H54 (cell line): ENCODE results near the gene AP1B1.
A peak's percentile ranks its signal among the peaks of the same experiment; 100 is the strongest.
"Not testable (repeated sequence)": the region's sequence is repeated elsewhere in the genome, so short reads cannot be mapped to it uniquely, and the experiment has no call there.

ENCODE experiments used
- DNase-seq: peaks from one replicate; pipeline ENCODE4 v3.0.0; 2011; ENCODE audit warnings: low spot score, mixed read lengths; ENCODE audit not compliant: insufficient read length
- FAIRE-seq: peaks from 3 replicates; lab custom pipeline; 2011; peaks lifted over from hg19 to GRCh38; lab: Jason Lieb, UNC
- POLR2A ChIP-seq: IDR thresholded peaks from 2 replicates; pipeline ENCODE4 v1.6.1; 2011; ENCODE audit warnings: low read depth, mild to moderate bottlenecking, low read length

The AP1B1 gene

DNA sequence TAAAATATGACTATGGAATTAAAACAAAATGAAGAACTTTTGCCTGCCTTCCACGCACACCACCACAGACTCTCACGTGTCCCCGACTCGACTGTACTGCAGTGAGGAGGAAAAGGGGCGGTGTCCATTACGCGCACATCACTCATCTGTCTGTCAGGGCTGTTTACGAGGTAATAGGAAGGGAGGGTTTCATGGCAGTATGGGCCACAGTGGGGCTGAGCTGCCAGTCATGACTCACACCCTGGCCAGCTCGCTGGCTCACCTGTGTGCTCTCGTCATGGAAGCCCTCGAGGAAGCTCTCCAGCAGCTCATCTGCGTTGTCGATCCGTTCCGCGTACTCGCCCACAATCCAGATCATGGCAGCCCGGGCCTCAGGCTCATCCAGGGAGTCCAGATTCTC lies 39.4 kb downstream of the AP1B1 start:
- no peak for FAIRE-seq
- no peak for DNase-seq
- TF ChIP-seq POLR2A = no peak

DNA sequence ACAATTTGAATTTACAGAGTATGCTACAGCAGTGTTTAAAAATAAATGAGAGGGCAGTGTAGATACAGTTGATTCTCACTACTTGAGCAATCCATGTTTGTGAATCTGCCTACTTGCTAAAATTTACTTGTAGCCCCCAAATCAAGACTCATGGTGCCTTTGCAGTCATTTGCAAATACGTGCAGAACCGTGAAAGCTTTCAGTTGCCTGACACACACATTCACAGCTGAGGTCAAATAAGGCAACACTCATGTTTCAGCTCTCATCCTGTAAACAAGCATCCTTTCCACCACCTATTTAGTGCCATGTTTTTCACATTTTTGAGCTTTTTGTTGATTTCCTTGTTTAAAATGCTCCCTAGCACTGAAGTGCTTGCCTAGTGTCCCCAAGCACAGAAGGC lies 40.3 kb downstream of the AP1B1 start:
- no peak for TF ChIP-seq POLR2A
- FAIRE-seq = no peak
- DNase-seq = no peak

DNA sequence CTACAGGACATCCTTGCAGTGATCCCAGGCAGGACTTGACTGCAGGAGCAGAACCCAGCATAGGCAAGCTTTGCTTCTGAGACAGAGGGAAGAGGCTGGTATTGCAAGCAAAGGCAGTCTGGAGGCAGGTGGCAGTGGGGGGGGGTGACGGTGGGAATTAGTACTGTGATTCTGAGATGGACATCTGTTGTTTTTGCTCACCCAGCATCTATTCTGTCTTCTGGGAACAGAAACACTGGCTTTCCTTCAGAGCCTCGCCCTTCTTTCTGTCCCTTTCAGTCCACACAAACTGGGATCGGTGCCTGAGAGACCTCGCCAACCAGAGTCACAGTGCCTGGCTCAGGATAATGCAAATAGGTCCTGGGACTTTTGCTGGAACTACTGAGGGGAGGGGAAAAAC lies 41.7 kb downstream of the AP1B1 start:
- FAIRE-seq (no peak), DNase-seq (no peak)
- TF ChIP-seq POLR2A = no peak

DNA sequence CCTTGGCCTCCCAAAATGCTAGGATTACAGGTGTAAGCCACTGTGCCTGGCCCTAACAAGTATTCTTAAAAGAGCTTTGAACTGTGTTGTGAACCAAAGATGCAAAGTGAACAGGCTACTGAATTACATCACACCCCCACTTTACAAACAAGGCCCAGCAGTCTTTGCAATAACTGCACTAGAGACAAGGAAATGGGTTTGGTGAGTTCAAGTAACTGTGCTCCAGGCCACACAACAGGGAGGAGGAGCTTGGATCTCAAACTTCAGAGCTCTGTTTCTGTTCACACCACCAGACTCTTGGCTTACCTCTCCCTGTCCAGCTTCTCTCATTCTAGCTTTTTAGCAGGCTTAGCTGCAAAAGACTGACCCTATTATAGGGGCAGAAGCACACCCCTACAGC lies 42.4 kb downstream of the AP1B1 start:
- no peak for TF ChIP-seq POLR2A
- FAIRE-seq (no peak), DNase-seq (no peak)

DNA sequence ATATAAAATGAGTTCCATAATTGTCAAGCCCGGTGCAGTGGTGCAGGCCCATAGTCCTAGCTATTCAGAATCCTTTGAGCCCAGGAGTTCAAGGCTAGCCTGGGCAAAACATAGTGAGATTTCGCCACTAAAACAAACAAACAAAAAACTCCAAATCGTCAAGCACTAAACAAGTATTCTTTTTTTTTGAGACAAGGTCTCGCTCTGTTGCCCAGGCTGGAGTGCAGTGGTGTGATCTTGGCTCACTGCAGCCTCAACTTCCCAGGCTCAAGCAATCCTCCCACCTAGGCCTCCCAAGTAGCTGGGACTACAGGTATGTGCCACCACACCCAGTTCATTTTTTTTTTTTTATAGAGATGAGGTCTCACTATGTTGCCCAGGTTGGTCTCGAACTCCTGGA lies 43.5 kb downstream of the AP1B1 start:
- FAIRE-seq, DNase-seq: not testable (repeated sequence)

DNA sequence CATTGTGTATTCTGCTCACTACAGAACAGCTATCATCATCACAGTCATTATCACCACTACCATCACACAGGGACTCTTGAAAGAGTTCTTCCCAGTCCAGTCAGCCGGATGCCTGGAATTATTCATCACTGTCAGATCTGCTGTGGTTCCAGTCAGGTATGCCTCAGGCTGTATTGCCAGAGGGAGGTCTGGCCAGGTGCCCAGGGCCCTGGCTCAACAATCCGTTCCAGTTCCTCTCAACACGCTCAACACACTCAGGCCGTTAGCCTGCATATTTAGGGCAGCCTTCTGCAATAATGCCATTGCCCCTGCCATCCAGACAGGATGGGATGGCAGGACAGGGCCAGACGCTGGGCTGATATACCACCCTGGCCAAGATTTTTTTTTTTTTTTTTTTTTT lies 44.2 kb downstream of the AP1B1 start:
- TF ChIP-seq POLR2A = no peak
- peak; percentile 85 for FAIRE-seq
- peak; percentile 74 for DNase-seq

DNA sequence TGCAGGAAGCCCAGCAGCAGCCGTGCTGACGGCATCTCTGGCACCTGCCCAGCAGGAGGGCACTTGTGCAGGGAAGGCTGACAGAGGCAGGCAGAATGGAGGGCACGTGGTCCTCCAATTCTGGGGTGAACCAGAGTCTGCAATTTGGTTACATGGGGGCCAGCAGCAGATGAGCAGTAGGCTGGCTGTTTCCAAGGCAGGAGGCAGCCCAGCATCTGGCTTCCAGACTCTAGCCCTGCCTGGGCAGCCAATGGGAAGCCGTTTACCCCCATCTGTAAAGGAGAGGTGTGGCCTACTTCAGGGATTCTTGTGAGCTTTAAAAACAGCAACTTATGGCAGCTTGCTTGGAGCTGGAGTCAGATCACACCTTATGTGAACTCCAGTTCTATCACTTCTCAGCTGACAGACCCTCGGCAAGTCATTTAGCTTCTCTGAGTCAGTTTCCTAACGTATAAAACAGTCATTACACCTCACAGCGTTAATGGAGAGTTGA lies 45.0 kb downstream of the AP1B1 start:
- TF ChIP-seq POLR2A = no peak
- DNase-seq (peak; percentile 52), FAIRE-seq (no peak)

DNA sequence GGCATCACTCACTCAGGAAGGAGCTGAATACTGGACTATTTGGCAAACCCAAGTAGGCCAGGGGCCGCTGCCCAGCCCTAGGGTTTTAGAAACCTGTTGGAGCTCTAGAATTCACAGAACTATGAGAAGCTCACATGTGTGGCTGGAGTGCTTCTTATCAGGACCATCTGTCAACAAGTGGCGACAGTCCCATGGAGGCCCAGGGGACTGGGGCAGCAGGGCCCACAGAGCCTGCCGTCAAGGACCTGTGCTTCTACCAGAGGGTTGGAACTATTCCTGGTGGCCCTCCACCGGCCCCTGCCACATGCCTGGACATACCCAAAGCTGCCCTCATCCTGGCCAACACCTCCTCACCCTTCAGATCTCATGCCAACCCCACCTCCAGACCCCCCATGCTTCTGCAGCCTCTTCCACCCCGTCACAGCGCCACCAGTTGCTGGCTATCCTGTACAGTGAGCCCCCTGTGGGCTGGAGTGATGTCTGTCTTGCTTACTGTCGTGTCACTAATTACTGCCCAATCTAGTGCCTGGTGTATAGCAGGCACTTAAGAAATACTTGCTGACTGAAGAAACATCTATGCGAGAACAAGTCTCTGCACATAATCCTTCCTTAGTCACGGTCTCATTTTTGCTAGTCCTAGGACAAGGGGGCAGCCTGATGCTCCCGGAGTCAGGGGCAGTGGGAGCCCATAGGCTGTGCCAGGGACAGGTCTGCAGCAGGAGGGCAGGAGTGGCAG lies 45.6 kb downstream of the AP1B1 start:
- DNase-seq (no peak), FAIRE-seq (no peak)
- no peak for TF ChIP-seq POLR2A

DNA sequence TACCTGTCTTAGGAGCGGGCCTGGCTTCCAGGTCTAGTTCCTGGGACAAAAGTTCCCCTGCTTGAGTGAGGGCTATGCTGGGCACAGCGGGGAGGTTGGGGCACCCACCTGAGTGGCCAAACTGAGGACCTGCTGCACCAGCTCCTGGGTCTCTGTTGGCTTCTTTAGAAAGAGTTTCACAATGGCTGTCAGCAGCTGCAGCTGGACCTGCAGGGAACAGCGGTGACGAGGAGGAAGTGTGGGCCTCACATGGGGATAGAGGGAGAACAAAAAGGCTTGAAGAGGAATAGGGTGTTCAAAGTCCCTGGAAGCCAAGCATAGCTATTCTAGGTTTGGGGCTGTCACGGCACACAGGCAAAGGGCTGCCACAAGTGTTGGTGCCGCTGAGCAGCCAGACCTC lies 46.2 kb downstream of the AP1B1 start:
- DNase-seq (no peak), FAIRE-seq (no peak)
- TF ChIP-seq POLR2A = no peak

DNA sequence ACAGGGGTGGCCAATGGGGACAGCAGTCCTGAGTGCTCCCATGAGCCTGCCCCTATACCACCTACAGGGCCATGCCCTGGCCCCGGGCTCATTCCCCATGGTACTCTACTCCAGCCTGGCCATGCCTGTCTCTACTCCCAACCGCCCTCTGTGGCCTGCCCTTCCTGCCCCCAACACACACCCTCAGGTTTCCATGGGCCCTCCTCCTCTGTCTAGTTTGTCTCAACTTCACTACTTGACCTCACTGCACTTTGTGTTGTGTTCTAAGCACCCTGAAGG lies 46.6 kb downstream of the AP1B1 start:
- no peak for TF ChIP-seq POLR2A
- no peak for FAIRE-seq
- DNase-seq = no peak

DNA sequence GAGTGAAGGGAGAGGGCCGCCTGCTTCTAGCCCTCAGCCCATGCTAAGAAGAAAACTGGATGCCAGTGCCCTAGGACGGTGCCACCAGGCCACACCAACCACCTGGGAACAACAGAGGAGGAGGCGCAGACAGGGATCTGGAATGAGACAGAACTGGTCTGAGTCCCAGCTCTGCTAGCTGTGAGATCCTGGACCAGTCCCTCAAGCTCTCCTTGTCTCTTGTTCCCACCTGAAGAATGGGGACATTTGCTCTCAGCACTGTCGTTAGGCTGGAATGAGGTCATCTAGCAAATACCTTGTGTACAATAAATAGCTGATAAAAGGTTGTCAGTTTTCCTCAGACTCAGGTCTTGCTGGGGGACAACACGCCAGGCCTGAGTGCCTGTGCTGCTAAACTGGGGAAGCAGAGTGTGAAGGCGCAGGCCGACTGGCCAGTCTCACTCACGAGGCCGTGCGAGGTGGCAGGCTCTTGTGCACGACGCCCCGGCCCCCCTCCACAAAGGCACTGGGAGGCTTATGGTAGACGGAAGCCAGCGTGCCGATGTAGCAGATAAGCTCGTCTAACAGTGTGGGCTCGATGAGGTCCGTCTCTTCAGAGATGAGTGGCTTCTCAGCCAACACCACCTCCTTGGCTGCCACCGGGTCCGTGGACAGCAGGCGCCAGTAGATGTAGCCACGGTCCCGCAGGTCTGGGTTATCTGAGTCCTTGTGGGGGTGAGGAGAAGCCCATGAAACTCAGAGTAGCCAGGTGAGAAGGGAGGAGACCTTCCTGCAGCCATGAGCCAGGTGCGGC lies 47.1 kb downstream of the AP1B1 start:
- DNase-seq (no peak), FAIRE-seq (no peak)
- TF ChIP-seq POLR2A = no peak

DNA sequence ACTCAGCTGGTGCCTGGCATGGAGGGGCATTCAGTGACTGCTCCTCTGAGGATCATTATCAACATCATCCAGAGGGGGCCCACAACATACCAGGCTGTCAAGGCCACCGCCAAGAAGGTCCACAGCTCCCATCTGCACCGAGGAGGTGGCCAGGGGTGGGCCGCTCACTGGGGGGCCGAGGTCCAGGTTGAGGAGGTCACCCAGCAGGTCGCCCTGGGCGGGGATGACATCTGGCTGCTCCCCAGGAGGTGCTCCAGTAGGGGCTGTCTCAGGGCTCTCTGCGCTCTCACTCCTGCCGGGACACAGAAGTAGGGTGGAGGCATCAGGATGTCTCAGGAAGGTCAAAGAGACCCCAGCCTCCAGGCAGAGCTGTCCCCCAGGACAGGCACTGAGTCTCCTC lies 47.8 kb downstream of the AP1B1 start:
- no peak for TF ChIP-seq POLR2A
- FAIRE-seq = no peak

DNA sequence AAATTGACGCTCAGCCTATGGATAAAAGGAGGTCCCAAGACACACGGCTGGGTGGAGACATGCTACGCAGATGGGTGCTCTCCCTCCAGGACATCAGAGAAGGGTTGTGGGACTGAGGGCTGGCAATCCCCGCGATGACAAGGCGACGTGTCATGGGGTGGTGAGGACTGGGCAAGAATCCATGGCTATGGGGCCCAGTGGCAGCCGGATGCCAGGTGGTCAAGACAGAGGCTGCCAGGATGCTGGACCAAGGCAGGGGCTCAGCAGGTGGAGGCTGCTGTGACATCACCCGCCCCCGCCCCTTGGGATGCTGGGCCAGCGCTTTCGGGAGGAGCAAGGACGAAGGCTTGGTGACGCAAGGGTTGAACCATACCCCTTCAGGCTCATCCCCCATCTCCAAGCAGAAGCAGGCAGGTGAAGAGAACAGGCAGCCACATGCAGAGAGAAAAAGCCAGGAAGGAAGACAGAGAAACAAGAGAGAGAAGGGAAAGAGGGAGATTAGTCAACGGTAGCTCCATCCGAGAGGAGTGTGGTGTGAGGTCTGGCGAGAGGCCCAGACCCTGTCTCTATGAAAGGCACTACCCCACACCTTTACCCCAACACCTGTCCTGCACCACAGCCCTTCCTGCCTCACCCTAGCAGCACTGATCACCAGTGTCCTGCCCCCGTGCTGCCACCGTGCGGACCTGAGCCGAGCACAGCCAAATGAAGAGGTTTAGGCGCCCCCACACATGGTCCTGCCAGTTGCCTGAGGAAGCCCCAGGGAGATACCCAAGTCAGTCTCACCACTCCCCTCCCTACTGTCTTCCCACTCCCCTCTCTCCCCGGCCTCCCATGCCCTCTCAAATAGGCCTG lies 48.8 kb downstream of the AP1B1 start:
- no peak for FAIRE-seq

More for the DNA sequence above, 47.8 kb downstream of the AP1B1 start:
- no peak for DNase-seq

DNA sequence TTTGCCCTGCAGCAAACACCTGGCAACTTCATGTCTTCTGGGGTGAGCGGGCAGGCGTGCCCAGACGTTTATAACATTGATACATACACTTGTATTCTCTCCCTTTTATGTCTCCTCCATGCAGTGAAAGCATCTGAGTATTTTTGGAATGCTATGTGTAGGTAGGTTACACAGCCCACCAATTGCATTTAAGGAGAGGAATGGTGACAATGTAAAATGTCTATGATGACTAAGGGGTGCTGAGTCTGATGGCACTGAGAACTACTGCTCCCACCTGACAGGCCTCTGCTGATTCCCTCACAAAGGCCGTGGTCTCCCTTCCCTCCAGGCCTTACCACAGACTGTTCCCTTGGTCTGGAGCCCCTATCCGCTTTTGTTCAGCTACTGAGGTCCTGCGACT lies 50.0 kb downstream of the AP1B1 start:
- no peak for FAIRE-seq
- no peak for DNase-seq
- TF ChIP-seq POLR2A = no peak

More for the DNA sequence above, 48.8 kb downstream of the AP1B1 start:
- no peak for TF ChIP-seq POLR2A
- DNase-seq = no peak
